Diencephalon (tissue), 1 donor: ENCODE data around the gene TMEM256. TPM values are rescaled to one million over a fixed set of nuclear protein-coding genes. Genes with fewer than 3 reads are reported as not detected.

Experiments used
- total RNA-seq: library from RNA; depleted of rRNA; stranded (reverse); fragments of >200 nt; gene quantifications from one replicate; pipeline ENCODE4 v1.2.3, GENCODE V29; 2014

Gene TMEM256
- 63.7 TPM for total RNA-seq

GRCh38 chr17:7403977-7404736 lies at the start of gene TMEM256:
TSS of gene TMEM256 (minus strand) at chr17:7404097. CDS start at chr17:7404084, 13 bp downstream.

GRCh38 chr17:7444682-7445618 lies 41.1 kb upstream of the TMEM256 start, which contains the start of gene CHRNB1:
TSS of gene CHRNB1 (plus strand) at chr17:7445061. CDS start at chr17:7445128, 67 bp downstream.

DNA sequence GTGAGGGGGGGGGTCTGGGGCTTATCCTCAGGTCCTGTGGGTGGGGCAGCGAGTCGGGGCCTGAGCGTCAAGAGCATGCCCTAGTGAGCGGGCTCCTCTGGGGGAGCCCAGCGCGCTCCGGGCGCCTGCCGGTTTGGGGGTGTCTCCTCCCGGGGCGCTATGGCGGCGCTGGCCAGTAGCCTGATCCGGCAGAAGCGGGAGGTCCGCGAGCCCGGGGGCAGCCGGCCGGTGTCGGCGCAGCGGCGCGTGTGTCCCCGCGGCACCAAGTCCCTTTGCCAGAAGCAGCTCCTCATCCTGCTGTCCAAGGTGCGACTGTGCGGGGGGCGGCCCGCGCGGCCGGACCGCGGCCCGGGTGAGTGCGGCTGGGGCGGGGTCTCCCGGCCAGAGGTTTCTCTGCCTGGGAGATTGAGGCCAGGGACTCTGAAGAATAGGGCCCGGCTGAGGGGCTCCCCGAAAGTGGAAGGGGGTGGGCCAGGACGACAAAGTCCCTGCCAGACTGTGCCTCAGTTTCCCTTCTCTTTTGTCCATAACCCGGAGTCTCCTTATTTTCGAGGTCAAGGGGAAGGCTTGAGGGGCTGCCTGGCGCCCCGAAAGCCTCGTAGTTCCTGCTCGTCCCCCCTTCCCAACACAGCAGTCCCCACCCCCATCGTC lies 35.7 kb upstream of the TMEM256 start, which contains the start of gene FGF11:
TSS of gene FGF11 (plus strand) at position 51 of the 651 bp plus-strand sequence. CDS start at position 160, 109 bp downstream.

GRCh38 chr17:7428557-7428956 lies 24.7 kb upstream of the TMEM256 start, which contains the start of gene SPEM3:
TSS of gene SPEM3 (plus strand) at chr17:7428857. CDS start at chr17:7428903, 46 bp downstream.

DNA sequence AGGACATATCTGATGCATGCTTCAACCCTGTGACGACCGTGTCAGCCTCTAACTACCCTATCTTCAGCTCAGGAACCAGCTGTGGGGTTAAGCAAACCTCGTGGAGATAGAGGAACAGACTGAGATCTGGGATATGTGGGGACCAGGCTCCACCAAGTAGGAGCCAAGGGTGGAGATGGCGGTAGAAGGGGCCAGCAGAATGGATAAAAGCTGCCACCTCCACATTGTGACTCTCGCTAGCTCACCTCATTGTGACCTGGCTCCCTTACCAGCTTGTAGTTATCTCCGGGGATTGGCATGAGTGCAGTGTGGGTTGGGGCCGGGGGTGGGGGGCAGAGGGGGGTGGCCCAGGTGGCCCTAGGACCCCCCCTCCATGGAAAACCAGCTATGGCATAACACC lies 21.4 kb upstream of the TMEM256 start, which contains the start of gene SPEM2:
TSS of gene SPEM2 (plus strand) at position 301 of the 400 bp plus-strand sequence. CDS start at position 374, 73 bp downstream.

GRCh38 chr17:7419819-7420610 lies 16.1 kb upstream of the TMEM256 start, which contains the start of gene SPEM1:
TSS of gene SPEM1 (plus strand) at chr17:7420324. CDS start at chr17:7420385, 61 bp downstream.

GRCh38 chr17:7407485-7408251 lies 3.8 kb upstream of the TMEM256 start, which contains the start of gene NLGN2:
TSS of gene NLGN2 (plus strand) at chr17:7407845. CDS start at chr17:7408256, 411 bp downstream.

DNA sequence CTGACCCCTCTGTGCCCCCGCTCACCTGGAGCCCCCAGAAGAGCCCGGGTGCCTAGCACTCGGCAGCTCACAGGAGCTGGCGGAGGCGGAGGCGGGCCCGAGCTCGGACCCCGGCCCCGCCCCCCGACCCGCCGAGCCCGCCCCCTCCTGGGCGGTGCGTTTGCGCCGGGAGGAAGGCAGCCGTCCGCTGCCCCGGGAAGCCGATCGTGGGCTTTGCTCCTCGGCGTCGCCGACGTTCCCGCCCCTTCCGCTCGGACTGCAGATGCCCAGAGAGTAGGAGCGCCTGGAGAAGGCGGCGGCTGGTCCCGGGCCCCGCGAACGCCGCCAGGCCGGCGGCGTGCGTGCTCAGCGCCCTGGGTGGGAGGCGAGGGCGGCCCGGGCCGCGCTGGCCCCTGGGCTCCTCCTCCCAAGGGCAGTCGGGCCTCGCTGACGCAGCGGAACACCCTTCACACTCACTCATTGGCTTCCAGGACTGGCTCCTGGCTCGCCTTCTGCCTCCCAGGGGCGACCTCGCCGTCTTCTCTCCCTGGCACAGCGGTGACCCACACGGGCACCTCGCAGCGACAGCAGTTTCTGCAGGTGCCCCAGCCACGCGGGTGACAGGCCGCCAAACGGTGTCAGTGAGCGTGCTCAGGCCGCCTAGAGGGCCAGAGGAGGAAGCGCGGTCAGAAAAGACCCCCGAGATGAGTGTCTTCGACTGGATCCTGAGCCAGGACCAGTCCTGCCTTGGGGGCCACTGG lies 9.3 kb downstream of the TMEM256 start, which contains the start of gene PLSCR3:
TSS of gene PLSCR3 (minus strand) at position 74 of the 740 bp plus-strand sequence. CDS start 415 bp downstream, outside the sequence.

GRCh38 chr17:7380855-7381683 lies 22.8 kb downstream of the TMEM256 start, which contains the start of gene TNK1:
TSS of gene TNK1 (plus strand) at chr17:7381089. CDS start at chr17:7382927, 1,838 bp downstream.

GRCh38 chr17:7355053-7355452 lies 48.8 kb downstream of the TMEM256 start, which contains the start of gene TMEM95:
TSS of gene TMEM95 (plus strand) at chr17:7355156. CDS start at chr17:7355205, 49 bp downstream.

Other genes with a start within 250 kb of the TMEM256 start
- gene ASGR1, start 224.7 kb downstream of the TMEM256 start, total RNA-seq = 20.1 TPM
- 136 TPM for gene DLG4, start 184.3 kb downstream of the TMEM256 start, total RNA-seq
- 97.6 TPM for gene ACADVL, start 184.2 kb downstream of the TMEM256 start, total RNA-seq
- gene DVL2, start 169.6 kb downstream of the TMEM256 start, total RNA-seq = 56.1 TPM
- 28.6 TPM for gene PHF23, start 164.6 kb downstream of the TMEM256 start, total RNA-seq
- gene GABARAP, start 161.6 kb downstream of the TMEM256 start, total RNA-seq = 167 TPM
- 40.1 TPM for gene CTDNEP1, start 152.4 kb downstream of the TMEM256 start, total RNA-seq
- 29.5 TPM for gene ELP5, start 151.9 kb downstream of the TMEM256 start, total RNA-seq
- 0.92 TPM for gene CLDN7, start 141.6 kb downstream of the TMEM256 start, total RNA-seq
- 0.23 TPM for gene SLC2A4, start 122.4 kb downstream of the TMEM256 start, total RNA-seq
- gene YBX2, start 109.5 kb downstream of the TMEM256 start, total RNA-seq = 1.4 TPM
- gene EIF5A, start 96.5 kb downstream of the TMEM256 start, total RNA-seq = 168 TPM
- gene GPS2, start 88.7 kb downstream of the TMEM256 start, total RNA-seq = 38.5 TPM
- 44.3 TPM for gene NEURL4, start 74.8 kb downstream of the TMEM256 start, total RNA-seq
- 0.23 TPM for gene ACAP1, start 67.6 kb downstream of the TMEM256 start, total RNA-seq
- 4.6 TPM for gene KCTD11, start 51.9 kb downstream of the TMEM256 start, total RNA-seq
- not detected for gene TMEM95, start 48.9 kb downstream of the TMEM256 start, total RNA-seq
- gene TNK1, start 23.0 kb downstream of the TMEM256 start, total RNA-seq = 1.4 TPM
- 9.2 TPM for gene PLSCR3, start 9.6 kb downstream of the TMEM256 start, total RNA-seq
- gene NLGN2, start 3.7 kb upstream of the TMEM256 start, total RNA-seq = 19.1 TPM
- gene SPEM1, start 16.2 kb upstream of the TMEM256 start, total RNA-seq = not detected
- not detected for gene SPEM2, start 21.5 kb upstream of the TMEM256 start, total RNA-seq
- gene SPEM3, start 24.8 kb upstream of the TMEM256 start, total RNA-seq = not detected
- gene TMEM102, start 31.3 kb upstream of the TMEM256 start, total RNA-seq = 1.4 TPM
- 9.0 TPM for gene FGF11, start 35.4 kb upstream of the TMEM256 start, total RNA-seq
- gene CHRNB1, start 41.0 kb upstream of the TMEM256 start, total RNA-seq = 19.1 TPM
- 25.6 TPM for gene ZBTB4, start 75.5 kb upstream of the TMEM256 start, total RNA-seq
- not detected for gene SLC35G6, start 77.3 kb upstream of the TMEM256 start, total RNA-seq
- 65.7 TPM for gene POLR2A, start 80.3 kb upstream of the TMEM256 start, total RNA-seq
- gene TNFSF12, start 145.0 kb upstream of the TMEM256 start, total RNA-seq = 4.8 TPM
- gene TNFSF13, start 154.7 kb upstream of the TMEM256 start, total RNA-seq = 1.6 TPM
- 76.6 TPM for gene SENP3, start 157.8 kb upstream of the TMEM256 start, total RNA-seq
- 5.5 TPM for gene CD68, start 175.5 kb upstream of the TMEM256 start, total RNA-seq
- gene MPDU1, start 179.8 kb upstream of the TMEM256 start, total RNA-seq = 44.1 TPM
- gene SOX15, start 186.0 kb upstream of the TMEM256 start, total RNA-seq = 1.4 TPM
- 46.1 TPM for gene FXR2, start 210.8 kb upstream of the TMEM256 start, total RNA-seq
- 30.7 TPM for gene SAT2, start 223.7 kb upstream of the TMEM256 start, total RNA-seq
- gene SHBG, start 226.0 kb upstream of the TMEM256 start, total RNA-seq = not detected
- gene ATP1B2, start 246.8 kb upstream of the TMEM256 start, total RNA-seq = 27.5 TPM